Upper lobe of left lung (tissue), 4 donors: ENCODE data around the gene KRT75.

Experiments
- EP300 ChIP-seq, 4 donors: sonication (generic); formaldehyde crosslinking; IDR thresholded peaks; one replicate each; pipeline ENCODE4 v1.5.1; 2017; ENCODE audit warnings: antibody characterized with exemption in 4 of 4, control low read depth in 2 of 4
- TF ChIP-seq, protein P1 (sequence below), 6 experiments: fragments of 450-650 bp in 4 of 6; fragments of 200-600 bp in 2 of 6; sonication (generic) in 2 of 6; IDR thresholded peaks; one replicate each; pipeline ENCODE4 v1.5.1; 2016 to 2019; ENCODE audit warnings: antibody characterized with exemption in 6 of 6

GRCh38 chr12:52411815-52412214 lies 22.4 kb downstream of the KRT75 start:
- TF ChIP-seq, protein P1, sequence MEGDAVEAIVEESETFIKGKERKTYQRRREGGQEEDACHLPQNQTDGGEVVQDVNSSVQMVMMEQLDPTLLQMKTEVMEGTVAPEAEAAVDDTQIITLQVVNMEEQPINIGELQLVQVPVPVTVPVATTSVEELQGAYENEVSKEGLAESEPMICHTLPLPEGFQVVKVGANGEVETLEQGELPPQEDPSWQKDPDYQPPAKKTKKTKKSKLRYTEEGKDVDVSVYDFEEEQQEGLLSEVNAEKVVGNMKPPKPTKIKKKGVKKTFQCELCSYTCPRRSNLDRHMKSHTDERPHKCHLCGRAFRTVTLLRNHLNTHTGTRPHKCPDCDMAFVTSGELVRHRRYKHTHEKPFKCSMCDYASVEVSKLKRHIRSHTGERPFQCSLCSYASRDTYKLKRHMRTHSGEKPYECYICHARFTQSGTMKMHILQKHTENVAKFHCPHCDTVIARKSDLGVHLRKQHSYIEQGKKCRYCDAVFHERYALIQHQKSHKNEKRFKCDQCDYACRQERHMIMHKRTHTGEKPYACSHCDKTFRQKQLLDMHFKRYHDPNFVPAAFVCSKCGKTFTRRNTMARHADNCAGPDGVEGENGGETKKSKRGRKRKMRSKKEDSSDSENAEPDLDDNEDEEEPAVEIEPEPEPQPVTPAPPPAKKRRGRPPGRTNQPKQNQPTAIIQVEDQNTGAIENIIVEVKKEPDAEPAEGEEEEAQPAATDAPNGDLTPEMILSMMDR (IDR thresholded peaks at IDR 0.05), result no peak
- TF ChIP-seq EP300 (IDR thresholded peaks at IDR 0.05), result no peak
